T47D (cell line): Measurements from ENCODE around the gene GRB14.

Experiments used
- DNase-seq, 2 experiments: peaks; one replicate each; pipeline versions ENCODE4 v3.0.0 to v3.0.0-alpha.2; 2011 to 2012; ENCODE audit warnings: low read depth in 1 of 2, low spot score in 1 of 2
- JUND ChIP-seq: IDR thresholded peaks from 2 replicates; pipeline ENCODE4 v1.6.1; 2012; ENCODE audit warnings: low read depth
- in situ Hi-C: cut with HindIII; loops from 2 replicates; pipeline ENCODE4 v1.10.0; 2016; ENCODE audit warnings: low sequenced_read_pairs, low pct_unique_long_range_greater_than_20kb

The GRB14 gene

GRCh38 chr2:164620873-164621763, at the start of gene GRB14:
TSS of gene GRB14 (minus strand) at chr2:164621482. CDS start at chr2:164621309, 173 bp downstream.
- in situ Hi-C loops: no loop called here
- DNase-seq: peak; percentile 38 to 63
- TF ChIP-seq JUND: no peak

DNA sequence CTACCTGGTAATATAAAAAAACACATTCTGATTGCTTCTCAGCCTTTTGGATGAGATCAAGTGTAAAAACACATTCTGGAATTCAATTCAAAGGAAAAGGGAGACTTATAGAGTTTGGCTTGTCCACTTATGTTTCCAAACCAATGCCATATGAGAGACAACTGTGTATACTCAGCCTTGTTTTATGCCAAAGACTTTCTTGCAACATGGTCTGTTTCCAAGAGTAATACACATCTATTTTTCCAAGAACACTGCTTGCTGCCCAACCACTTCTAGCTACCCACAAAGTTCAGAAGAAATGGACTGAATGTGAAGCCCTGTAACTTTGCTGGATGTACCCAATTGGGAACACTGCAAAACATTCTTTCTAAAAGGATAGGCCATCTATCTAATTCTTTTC, 48.0 kb upstream of the GRB14 start:
- DNase-seq: no peak
- in situ Hi-C loops: no loop called here
- no peak for TF ChIP-seq JUND

DNA sequence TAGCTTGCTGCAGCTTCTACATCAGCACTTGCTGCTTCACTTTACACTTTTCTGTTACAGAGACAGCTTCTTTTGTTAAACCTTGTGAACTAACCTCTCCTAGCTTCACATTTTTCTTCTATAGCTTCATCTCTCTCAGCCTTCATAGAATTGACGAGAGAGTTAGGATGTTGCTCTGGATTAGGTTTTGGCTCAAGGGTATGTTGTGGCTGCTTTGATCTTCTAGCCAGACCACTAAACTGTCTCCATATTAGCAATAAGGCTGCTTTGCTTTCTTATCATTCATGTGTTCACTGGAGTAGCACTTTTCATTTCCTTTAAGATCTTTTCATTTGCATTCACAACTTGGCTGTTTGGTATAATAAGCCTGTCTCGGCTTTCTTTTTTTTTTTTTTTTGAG, 46.3 kb upstream of the GRB14 start:
- in situ Hi-C loops: no loop called here
- no peak for TF ChIP-seq JUND
- DNase-seq: no peak

- TF ChIP-seq JUND: no peak
- in situ Hi-C loops: no loop called here
- no peak for DNase-seq
Measured at GRCh38 chr2:164664070-164664469, 42.8 kb upstream of the GRB14 start.

DNA sequence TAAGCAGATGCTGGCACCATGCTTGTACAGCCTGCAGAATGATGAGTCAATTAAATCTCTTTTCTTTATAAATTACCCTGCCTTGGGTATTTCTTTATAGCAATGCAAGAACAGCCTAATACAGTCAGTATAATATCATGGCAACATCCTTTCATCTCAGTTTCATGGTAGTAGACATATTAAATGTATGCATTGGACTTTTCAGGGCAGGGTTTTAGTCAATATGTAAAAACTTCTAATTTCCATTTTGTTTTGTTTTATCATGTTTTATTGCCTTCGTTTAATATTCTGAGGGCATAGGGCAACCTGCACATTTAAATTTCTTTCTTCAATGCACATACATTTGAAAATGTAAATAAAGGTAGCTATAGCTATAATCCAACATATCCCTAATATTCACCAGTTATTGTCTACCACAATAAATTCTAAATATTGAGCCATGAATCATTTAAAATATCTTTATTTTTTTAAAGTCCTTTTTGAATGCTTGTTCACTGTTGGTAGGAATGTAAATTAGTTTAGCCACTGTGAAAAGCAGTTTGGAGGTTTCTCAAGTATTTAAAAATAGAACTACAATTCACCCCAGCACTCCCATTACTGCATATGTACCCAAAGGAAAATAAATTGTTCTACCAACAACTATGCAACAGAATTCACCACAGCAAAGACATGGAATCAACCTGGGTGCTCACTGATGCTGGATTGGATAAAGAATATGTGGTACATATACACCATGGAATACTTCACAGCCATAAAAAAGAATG, 41.8 kb upstream of the GRB14 start:
- in situ Hi-C loops: no loop called here
- no peak for TF ChIP-seq JUND
- DNase-seq: no peak

- DNase-seq: no peak
- in situ Hi-C loops: no loop called here
- TF ChIP-seq JUND: no peak
Measured at GRCh38 chr2:164662066-164662465, 40.8 kb upstream of the GRB14 start.

DNA sequence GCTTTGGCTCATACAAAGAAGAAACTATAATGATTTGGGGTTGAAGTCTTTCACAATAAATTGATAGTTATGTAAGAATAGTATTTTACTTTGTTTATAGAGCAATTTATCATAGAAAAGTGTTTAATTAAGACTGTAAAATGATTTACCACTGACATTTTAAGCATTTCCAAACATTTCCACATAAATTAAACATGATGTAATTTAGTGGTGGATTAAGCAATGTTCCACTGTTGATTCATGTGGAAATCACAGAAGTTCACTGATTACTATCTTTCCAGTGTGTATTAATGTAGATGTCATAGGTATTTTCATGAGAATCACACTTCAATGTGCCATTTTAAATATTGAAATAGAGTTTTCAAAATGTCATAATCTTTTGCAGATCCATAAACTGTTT, 40.1 kb upstream of the GRB14 start:
- no peak for TF ChIP-seq JUND

GRCh38 chr2:164657129-164657528, 35.8 kb upstream of the GRB14 start:
- in situ Hi-C loops: no loop called here

More for the DNA sequence above, 40.1 kb upstream of the GRB14 start:
- no peak for DNase-seq
- in situ Hi-C loops: no loop called here

DNA sequence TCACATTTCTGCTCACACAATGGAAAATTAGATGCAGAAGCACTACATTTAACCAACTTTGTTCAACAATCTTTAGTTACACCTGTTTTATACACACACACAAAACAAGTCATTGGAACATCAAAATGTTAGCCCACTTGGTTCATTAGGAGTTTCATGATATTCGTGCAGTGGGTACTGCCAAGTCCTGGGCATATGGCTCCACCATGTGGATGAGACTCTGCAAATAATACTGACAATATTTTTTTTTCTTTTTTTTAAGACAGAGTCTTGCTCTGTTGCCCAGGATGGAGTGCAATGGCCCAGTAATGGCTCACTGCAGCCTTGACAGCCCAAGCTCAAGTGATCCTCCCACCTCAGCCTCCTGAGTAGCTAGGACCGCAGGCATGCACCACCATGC, 34.5 kb upstream of the GRB14 start:
- TF ChIP-seq JUND: no peak
- DNase-seq: peak in 1 of 2 experiments; percentile 2
- in situ Hi-C loops: no loop called here

More at GRCh38 chr2:164657129-164657528, 35.8 kb upstream of the GRB14 start:
- no peak for DNase-seq
- TF ChIP-seq JUND: no peak

GRCh38 chr2:164655336-164655735, 34.1 kb upstream of the GRB14 start:
- no peak for DNase-seq
- in situ Hi-C loops: no loop called here
- no peak for TF ChIP-seq JUND

- TF ChIP-seq JUND: no peak
- in situ Hi-C loops: no loop called here
- DNase-seq: no peak
Measured at GRCh38 chr2:164651361-164651760, 30.1 kb upstream of the GRB14 start.

GRCh38 chr2:164644036-164644700, 22.9 kb upstream of the GRB14 start:
- no peak for DNase-seq
- in situ Hi-C loops: no loop called here
- no peak for TF ChIP-seq JUND
